Smooth muscle cell of the brain vasculature (primary cell): Measurements from ENCODE around the gene OSTN.

ENCODE experiments used
- DNase-seq: peaks from one replicate; pipeline ENCODE4 v3.0.0-alpha.2; 2012; ENCODE audit warnings: low read depth, low spot score

Gene OSTN

GRCh38 chr3:191313296-191313695, 114.3 kb downstream of the OSTN start:
- no peak for DNase-seq

- DNase-seq, result no peak
Measured at GRCh38 chr3:191314109-191314728, 115.2 kb downstream of the OSTN start.
